A673 (cell line): Measurements from ENCODE around the gene ATP11C. TPM values are rescaled to one million over a fixed set of nuclear protein-coding genes. Genes with fewer than 3 reads are reported as not detected.
A peak's percentile ranks its signal among the peaks of the same experiment; 100 is the strongest.

Experiments used
- microRNA-seq: library from miRNA; unstranded; fragments of <30 nt; microRNA quantifications from one replicate; pipeline ENCODE4 v1.2.0, GENCODE V29; 2021
- total RNA-seq: library from RNA; stranded (reverse); gene quantifications from 2 replicates; pipeline ENCODE4 v1.2.3, GENCODE V29; 2021

Gene ATP11C
- total RNA-seq, 1 experiment from 2014 or later, result 93.1 TPM

Small RNA genes lying within 50 kb of the gene (microRNA-seq; reads per million reads assigned to microRNA genes)
- gene MIR505, result 1,234 reads per million, percentile 82 among the genes with 10 or more reads in this experiment

Other genes starting within 250 kb of the ATP11C start
- gene MCF2, start 224.9 kb downstream of the ATP11C start, total RNA-seq, result 1.3 and 2.7 TPM in 2 replicates
- gene CXorf66, start 32.5 kb upstream of the ATP11C start, total RNA-seq, result not detected in 2 replicates